ENCODE results near the gene CHRNB1. TPM values are rescaled to one million over a fixed set of nuclear protein-coding genes. Genes with fewer than 3 reads are reported as not detected.

The CHRNB1 gene
- total and polyA plus RNA-seq, 2 experiments from 2014 or later, result 11.1 to 11.2 TPM

DNA sequence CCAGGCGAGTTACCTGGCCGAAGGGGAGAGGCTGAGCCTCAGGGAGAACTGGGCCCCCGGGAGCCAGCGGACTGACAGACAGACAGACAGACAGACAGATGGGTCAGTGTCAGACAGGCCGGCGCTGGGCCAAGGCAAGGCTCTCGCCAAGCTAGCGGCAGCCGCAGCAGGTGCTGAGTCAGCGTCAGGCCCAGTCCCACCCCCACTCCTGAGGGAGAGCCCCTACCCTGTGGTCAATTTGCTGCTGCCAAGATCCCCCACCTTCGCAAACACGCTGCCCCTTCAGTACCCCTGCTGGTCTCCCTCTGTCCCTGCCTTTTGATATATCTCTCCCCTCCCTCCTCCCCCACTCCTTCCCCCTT lies 4.0 kb upstream of the CHRNB1 start:
- Mint-ChIP-seq H3K9me3 (no peaks in the 10 kb centered on the region), H3K4me3 (peak overlapping the region; percentile 96), H3K36me3 (ENCODE audit: low read depth) (no peaks in the 10 kb centered on the region; the same call in 2 of the 3 replicates), H3K4me1 (peaks cover 36% of the 10 kb centered on the region), H3K27me3 (ENCODE audit: insufficient read depth, low read depth, poor library complexity) (peaks cover 51% of the 10 kb centered on the region), H3K27ac (peak overlapping the region; percentile 98)
- H3K27me3 ChIP-seq (ENCODE audit: insufficient read depth), result peaks cover 48% of the 10 kb centered on the region
- H3K9me2 ChIP-seq (ENCODE audit: insufficient read depth), result no peaks in the 10 kb centered on the region
- H3K27ac ChIP-seq (ENCODE audit: low read depth), result peak overlapping the region; percentile 95
- DNase-seq (ENCODE audit: low spot score) (peak; percentile 71), ATAC-seq (peak; percentile 3)
- no peaks in the 10 kb centered on the region for H3K79me2 ChIP-seq (replicated peaks; ENCODE audit: insufficient read depth)
- H3K4me2 ChIP-seq, result peak overlapping the region; percentile 76
- TF ChIP-seq, protein P1, sequence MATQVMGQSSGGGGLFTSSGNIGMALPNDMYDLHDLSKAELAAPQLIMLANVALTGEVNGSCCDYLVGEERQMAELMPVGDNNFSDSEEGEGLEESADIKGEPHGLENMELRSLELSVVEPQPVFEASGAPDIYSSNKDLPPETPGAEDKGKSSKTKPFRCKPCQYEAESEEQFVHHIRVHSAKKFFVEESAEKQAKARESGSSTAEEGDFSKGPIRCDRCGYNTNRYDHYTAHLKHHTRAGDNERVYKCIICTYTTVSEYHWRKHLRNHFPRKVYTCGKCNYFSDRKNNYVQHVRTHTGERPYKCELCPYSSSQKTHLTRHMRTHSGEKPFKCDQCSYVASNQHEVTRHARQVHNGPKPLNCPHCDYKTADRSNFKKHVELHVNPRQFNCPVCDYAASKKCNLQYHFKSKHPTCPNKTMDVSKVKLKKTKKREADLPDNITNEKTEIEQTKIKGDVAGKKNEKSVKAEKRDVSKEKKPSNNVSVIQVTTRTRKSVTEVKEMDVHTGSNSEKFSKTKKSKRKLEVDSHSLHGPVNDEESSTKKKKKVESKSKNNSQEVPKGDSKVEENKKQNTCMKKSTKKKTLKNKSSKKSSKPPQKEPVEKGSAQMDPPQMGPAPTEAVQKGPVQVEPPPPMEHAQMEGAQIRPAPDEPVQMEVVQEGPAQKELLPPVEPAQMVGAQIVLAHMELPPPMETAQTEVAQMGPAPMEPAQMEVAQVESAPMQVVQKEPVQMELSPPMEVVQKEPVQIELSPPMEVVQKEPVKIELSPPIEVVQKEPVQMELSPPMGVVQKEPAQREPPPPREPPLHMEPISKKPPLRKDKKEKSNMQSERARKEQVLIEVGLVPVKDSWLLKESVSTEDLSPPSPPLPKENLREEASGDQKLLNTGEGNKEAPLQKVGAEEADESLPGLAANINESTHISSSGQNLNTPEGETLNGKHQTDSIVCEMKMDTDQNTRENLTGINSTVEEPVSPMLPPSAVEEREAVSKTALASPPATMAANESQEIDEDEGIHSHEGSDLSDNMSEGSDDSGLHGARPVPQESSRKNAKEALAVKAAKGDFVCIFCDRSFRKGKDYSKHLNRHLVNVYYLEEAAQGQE (IDR thresholded peaks at IDR 0.05; ENCODE audit: unreplicated experiment), result peak; percentile 14
- TF ChIP-seq POLR2AphosphoS5 (IDR thresholded peaks at IDR 0.05; ENCODE audit: low read depth), result no peak
- H3K36me3 ChIP-seq (ENCODE audit: insufficient read depth), result no peaks in the 10 kb centered on the region
- H2AFZ ChIP-seq, result peak overlapping the region; percentile 72
- peak overlapping the region; percentile 98 for H3K4me3 ChIP-seq
- peaks cover 33% of the 10 kb centered on the region for H3K4me1 ChIP-seq (ENCODE audit: insufficient read depth)
- peaks cover 52% of the 10 kb centered on the region for H3F3A ChIP-seq (replicated peaks; ENCODE audit: low read depth)
- H4K20me1 ChIP-seq (replicated peaks; ENCODE audit: insufficient read depth), result peaks cover 3% of the 10 kb centered on the region; the same call in 1 of the 2 replicates

DNA sequence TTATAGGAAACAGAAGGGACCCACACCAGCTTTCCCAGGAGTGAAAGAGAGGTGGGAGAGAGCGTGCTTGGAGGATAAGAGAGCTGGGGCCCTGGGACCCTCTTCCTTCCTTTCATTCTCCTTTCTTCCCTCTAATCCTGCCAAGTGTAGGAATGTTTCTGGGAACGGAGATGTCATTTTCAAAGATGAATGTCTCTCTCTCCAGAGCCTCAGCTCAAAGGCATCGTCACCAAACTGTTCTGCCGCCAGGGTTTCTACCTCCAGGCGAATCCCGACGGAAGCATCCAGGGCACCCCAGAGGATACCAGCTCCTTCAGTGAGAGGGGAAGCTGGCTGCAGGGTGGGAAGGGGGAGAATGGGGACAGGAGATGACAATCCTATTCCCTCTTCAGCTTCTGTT lies 3.6 kb upstream of the CHRNB1 start:
- peaks cover 49% of the 10 kb centered on the region for H3F3A ChIP-seq (replicated peaks; ENCODE audit: low read depth)
- DNase-seq (ENCODE audit: low spot score) (peak; percentile 44), ATAC-seq (no peak)
- H3K36me3 Mint-ChIP-seq (ENCODE audit: low read depth), result no peaks in the 10 kb centered on the region; the same call in 2 of the 3 replicates
- peak overlapping the region; percentile 96 for H3K4me3 Mint-ChIP-seq
- H3K4me3 ChIP-seq, result peak overlapping the region; percentile 98
- H3K4me1 Mint-ChIP-seq, result peaks cover 38% of the 10 kb centered on the region
- peaks cover 50% of the 10 kb centered on the region for H3K27me3 Mint-ChIP-seq (ENCODE audit: insufficient read depth, low read depth, poor library complexity)
- peak overlapping the region; percentile 76 for H3K4me2 ChIP-seq
- H2AFZ ChIP-seq, result peak overlapping the region; percentile 72; the same call in 1 of the 2 replicates
- peaks cover 3% of the 10 kb centered on the region; the same call in 1 of the 2 replicates for H4K20me1 ChIP-seq (replicated peaks; ENCODE audit: insufficient read depth)
- H3K27ac ChIP-seq (ENCODE audit: low read depth), result peak overlapping the region; percentile 65; the same call in 1 of the 2 replicates
- H3K27me3 ChIP-seq (ENCODE audit: insufficient read depth), result peaks cover 48% of the 10 kb centered on the region
- no peaks in the 10 kb centered on the region for H3K9me2 ChIP-seq (ENCODE audit: insufficient read depth)
- no peaks in the 10 kb centered on the region for H3K9me3 Mint-ChIP-seq
- TF ChIP-seq JUNB (IDR thresholded peaks at IDR 0.05; ENCODE audit: unreplicated experiment) (no peak), STAT1 (IDR thresholded peaks at IDR 0.05; ENCODE audit: unreplicated experiment) (no peak), NANOG (IDR thresholded peaks at IDR 0.05; ENCODE audit: borderline replicate concordance) (no peak)
- TF ChIP-seq, protein P2, sequence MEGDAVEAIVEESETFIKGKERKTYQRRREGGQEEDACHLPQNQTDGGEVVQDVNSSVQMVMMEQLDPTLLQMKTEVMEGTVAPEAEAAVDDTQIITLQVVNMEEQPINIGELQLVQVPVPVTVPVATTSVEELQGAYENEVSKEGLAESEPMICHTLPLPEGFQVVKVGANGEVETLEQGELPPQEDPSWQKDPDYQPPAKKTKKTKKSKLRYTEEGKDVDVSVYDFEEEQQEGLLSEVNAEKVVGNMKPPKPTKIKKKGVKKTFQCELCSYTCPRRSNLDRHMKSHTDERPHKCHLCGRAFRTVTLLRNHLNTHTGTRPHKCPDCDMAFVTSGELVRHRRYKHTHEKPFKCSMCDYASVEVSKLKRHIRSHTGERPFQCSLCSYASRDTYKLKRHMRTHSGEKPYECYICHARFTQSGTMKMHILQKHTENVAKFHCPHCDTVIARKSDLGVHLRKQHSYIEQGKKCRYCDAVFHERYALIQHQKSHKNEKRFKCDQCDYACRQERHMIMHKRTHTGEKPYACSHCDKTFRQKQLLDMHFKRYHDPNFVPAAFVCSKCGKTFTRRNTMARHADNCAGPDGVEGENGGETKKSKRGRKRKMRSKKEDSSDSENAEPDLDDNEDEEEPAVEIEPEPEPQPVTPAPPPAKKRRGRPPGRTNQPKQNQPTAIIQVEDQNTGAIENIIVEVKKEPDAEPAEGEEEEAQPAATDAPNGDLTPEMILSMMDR (conservative IDR thresholded peaks at IDR 0.05; ENCODE audit: low read depth in 2 of 2), result 0 out of 4 replicates have a peak, but pooled peaks of 1 of the 2 experiments have one; percentile 2
- H3K4me1 ChIP-seq (ENCODE audit: insufficient read depth), result peaks cover 37% of the 10 kb centered on the region
- H3K36me3 ChIP-seq (ENCODE audit: insufficient read depth), result no peaks in the 10 kb centered on the region
- no peak overlapping the region for H3K27ac Mint-ChIP-seq
- no peaks in the 10 kb centered on the region for H3K79me2 ChIP-seq (replicated peaks; ENCODE audit: insufficient read depth)

Measured in GM23338 (cell line).